K562 (cell line): Measurements from ENCODE around the gene CARM1. TPM values are rescaled to one million over a fixed set of nuclear protein-coding genes. Genes with fewer than 3 reads are reported as not detected.
A peak's percentile ranks its signal among the peaks of the same experiment; 100 is the strongest.

Experiments
- ATAC-seq: fragments of 200-7000 bp; cut with Tn5 transposase; 3 replicates; pipeline ENCODE4 v1.9.1; 2020; ENCODE audit warnings: moderate library complexity
- BruUV-seq: library from RNA; stranded (reverse); fragments of 400-500 nt; replicated peaks from 2 replicates; lab custom pipeline; 2021; lab: Mats Ljungman, UMichigan
- CTCF ChIA-PET: fragments of 300-600 bp; formaldehyde crosslinking; extraction: SDS; loops from one replicate; lab custom pipeline; 2021; ENCODE audit warnings: low intra/inter-chr PET ratio; lab: Yijun Ruan, JAX
- POLR2A ChIA-PET: fragments of 300-600, 350-650 bp; sonication (Branson Sonifier 250); formaldehyde crosslinking; extraction: SDS; loops from one replicate; lab custom pipeline; 2021; ENCODE audit warnings: antibody characterized with exemption, inconsistent platforms; lab: Yijun Ruan, JAX
- DNase-seq, 4 experiments: peaks; one replicate each; pipeline versions ENCODE4 v3.0.0 to v3.0.0-alpha.2; 2011 to 2018; ENCODE audit warnings: low spot score in 3 of 4, mixed read lengths in 3 of 4; ENCODE audit errors: extremely low read depth in 1 of 4
- FAIRE-seq: peaks from 2 replicates; lab custom pipeline; 2011; peaks lifted over from hg19 to GRCh38; lab: Jason Lieb, UNC
- H2AFZ ChIP-seq: 2 replicates; pipeline ENCODE4 v1.6.0; 2011; ENCODE audit warnings: low read depth, low read length, control low read depth, inconsistent platforms
- H3K27ac ChIP-seq: fragments of 200-600 bp; 3 replicates; pipeline ENCODE4 v1.8.0; 2011; ENCODE audit warnings: low read depth, mild to moderate bottlenecking, control low read depth, inconsistent platforms, low read length, moderate library complexity, mixed read lengths; ENCODE audit errors: extremely low read depth
- H3K27me3 ChIP-seq, 2 experiments: fragments of 300-600 bp in 1 of 2; 2 replicates in 1 of 2; 3 replicates in 1 of 2; pipeline versions ENCODE4 v1.6.0 to v1.8.0; 2011; ENCODE audit warnings: inconsistent platforms in 2 of 2, low read length in 2 of 2, mild to moderate bottlenecking in 1 of 2, mixed read lengths in 1 of 2, moderate library complexity in 1 of 2; ENCODE audit not compliant: control insufficient read depth in 2 of 2, insufficient read depth in 2 of 2
- H3K36me3 ChIP-seq: fragments of 300-600 bp; 3 replicates; pipeline ENCODE4 v1.8.0; 2011; ENCODE audit warnings: mild to moderate bottlenecking, low read length, inconsistent platforms; ENCODE audit not compliant: control insufficient read depth, insufficient read depth
- H3K4me1 ChIP-seq, 2 experiments: fragments of 200-600 bp in 1 of 2; replicated peaks in 1 of 2; 2 replicates in 1 of 2; 3 replicates in 1 of 2; pipeline versions ENCODE4 v1.5.1 to v1.8.0; 2011; ENCODE audit warnings: inconsistent platforms in 2 of 2, low read length in 2 of 2, mild to moderate bottlenecking in 1 of 2, mixed read lengths in 1 of 2, moderate library complexity in 1 of 2; ENCODE audit not compliant: control insufficient read depth in 2 of 2, insufficient read depth in 2 of 2
- H3K4me2 ChIP-seq: 2 replicates; pipeline ENCODE4 v1.6.1; 2011; ENCODE audit warnings: low read length, control low read depth, inconsistent platforms, mixed read lengths; ENCODE audit not compliant: insufficient read depth
- H3K4me3 ChIP-seq: fragments of 200-600 bp; sonication (generic), shearing (Covaris generic); 2 replicates; pipeline ENCODE4 v1.5.1; 2016; ENCODE audit warnings: control low read depth, inconsistent platforms
- H3K79me2 ChIP-seq: fragments of 200-600 bp; 3 replicates; pipeline ENCODE4 v1.8.0; 2011; ENCODE audit warnings: low read length, inconsistent platforms; ENCODE audit not compliant: control insufficient read depth, insufficient read depth
- H3K9ac ChIP-seq, 2 experiments: 2 replicates each; pipeline versions ENCODE4 v1.6.0 to v1.6.1; 2011; ENCODE audit warnings: low read depth in 2 of 2, low read length in 2 of 2, control low read depth in 1 of 2, inconsistent platforms in 1 of 2, mild to moderate bottlenecking in 1 of 2, mixed read lengths in 1 of 2; ENCODE audit not compliant: insufficient read depth in 1 of 2
- H3K9me1 ChIP-seq: one replicate; pipeline ENCODE4 v1.6.0; 2011; ENCODE audit warnings: inconsistent platforms, mild to moderate bottlenecking, low read length, moderate library complexity; ENCODE audit not compliant: control insufficient read depth, insufficient read depth
- H3K9me3 ChIP-seq: replicated peaks from 2 replicates; pipeline ENCODE4 v1.5.1; 2011; ENCODE audit warnings: low read depth, low read length, inconsistent platforms; ENCODE audit not compliant: control insufficient read depth, insufficient read depth
- H4K20me1 ChIP-seq: replicated peaks from 2 replicates; pipeline ENCODE4 v1.6.1; 2011; ENCODE audit warnings: low read length, inconsistent platforms, mixed read lengths; ENCODE audit not compliant: control insufficient read depth, insufficient read depth
- FOXK2 ChIP-seq, 2 experiments: fragments of 450-650 bp; IDR thresholded peaks in 1 of 2; conservative IDR thresholded peaks in 1 of 2; 2 replicates each; pipeline ENCODE4 v1.6.1; 2016; ENCODE audit warnings: low read depth in 2 of 2, mild to moderate bottlenecking in 1 of 2
- HCFC1 ChIP-seq: IDR thresholded peaks from 2 replicates; pipeline ENCODE4 v1.6.1; 2012; ENCODE audit warnings: low read depth, low read length, improper control_type of control experiment
- HDAC1 ChIP-seq, 2 experiments: fragments of 450-650 bp; IDR thresholded peaks; 2 replicates each; pipeline ENCODE4 v1.6.1; 2016 to 2017; ENCODE audit warnings: inconsistent platforms in 1 of 2, mild to moderate bottlenecking in 1 of 2, moderate library complexity in 1 of 2
- KLF13 ChIP-seq: fragments of 450-650 bp; IDR thresholded peaks from 2 replicates; pipeline ENCODE4 v1.6.1; 2016; ENCODE audit warnings: missing genetic modification characterization, low read depth, mild to moderate bottlenecking, missing compliant biosample characterization, moderate library complexity, borderline replicate concordance
- MYNN ChIP-seq, 2 experiments: sonication (generic); formaldehyde crosslinking in 1 of 2; IDR thresholded peaks; 2 replicates each; pipeline versions ENCODE4 v1.5.0 to v1.6.1; 2016 to 2020; ENCODE audit warnings: antibody characterized with exemption in 1 of 2, missing genetic modification reagents in 1 of 2
- NR0B1 ChIP-seq: fragments of 450-650 bp; IDR thresholded peaks from one replicate; pipeline ENCODE4 v1.6.1; 2018; ENCODE audit warnings: mild to moderate bottlenecking, moderate library complexity; ENCODE audit not compliant: partially characterized antibody
- NR2F6 ChIP-seq: fragments of 450-650 bp; formaldehyde crosslinking; IDR thresholded peaks from 2 replicates; pipeline ENCODE4 v1.4.0; 2020; ENCODE audit warnings: mild to moderate bottlenecking
- PRDM10 ChIP-seq: fragments of 450-650 bp; IDR thresholded peaks from 2 replicates; pipeline ENCODE4 v1.6.1; 2018; ENCODE audit not compliant: partially characterized antibody
- TEAD1 ChIP-seq, 2 experiments: fragments of 450-650 bp in 1 of 2; sonication (generic) in 1 of 2; formaldehyde crosslinking; IDR thresholded peaks; 2 replicates each; pipeline versions ENCODE4 v1.4.0 to v1.8.0; 2020 to 2022; ENCODE audit warnings: mild to moderate bottlenecking in 2 of 2, missing genetic modification reagents in 1 of 2
- ZNF384 ChIP-seq: IDR thresholded peaks from 2 replicates; pipeline ENCODE4 v1.6.1; 2012; ENCODE audit warnings: low read depth, low read length, improper control_type of control experiment
- WGBS: fragments of 100-300 bp; shearing (Covaris generic); methylation state at CpG from one replicate; pipeline ENCODE4 v1.1.6; 2016; ENCODE audit warnings: low coverage, mixed read lengths; ENCODE audit not compliant: insufficient coverage; ENCODE audit errors: missing lambda C conversion rate; 5-methylcytosine and 5-hydroxymethylcytosine counted together
- in situ Hi-C: fragments of 300-500 bp; cut with MboI; formaldehyde crosslinking; loops from 4 replicates; pipeline ENCODE4 v1.15.0; 2018; ENCODE audit warnings: inconsistent platforms, mixed read lengths
- intact Hi-C: fragments of 100-400 bp; cut with micrococcal nuclease; formaldehyde crosslinking; loops from 2 replicates; pipeline ENCODE4 v1.14.2; 2022
- polyA plus RNA-seq, 8 experiments: library from polyadenylated mRNA; depleted of rRNA in 4 of 8; stranded (reverse) in 5 of 8; unstranded in 3 of 8; fragments of >200 nt; fragmentation: Nextera tagmentation in 2 of 8; fragmentation: Illumina TruSeq in 1 of 8; extraction: Ambion mirVana in 2 of 8; extraction: Trizol in 1 of 8; gene quantifications; 2 replicates each; pipeline versions ENCODE4 v1.2.1 to v1.2.3, GENCODE V29; 2011 to 2014; ENCODE audit warnings: inconsistent platforms in 1 of 8, missing spikeins in 1 of 8
- total RNA-seq, 7 experiments: library from RNA; depleted of rRNA in 6 of 7; stranded (reverse); fragments of >200 nt in 6 of 7; fragmentation: Illumina TruSeq in 2 of 7; extraction: Trizol in 2 of 7; gene quantifications; 2 replicates each; pipeline versions ENCODE4 v1.2.1 to v1.2.3, GENCODE V29; 2011 to 2021; ENCODE audit warnings: low replicate concordance in 1 of 7
- TF ChIP-seq, protein P1 (sequence below), 2 experiments: fragments of 200-800 bp in 1 of 2; sonication (Bioruptor generic) in 1 of 2; sonication (generic) in 1 of 2; formaldehyde crosslinking in 1 of 2; IDR thresholded peaks in 1 of 2; conservative IDR thresholded peaks in 1 of 2; 2 replicates each; pipeline versions ENCODE4 v1.5.0 to v1.6.1; 2016 to 2020; ENCODE audit warnings: missing compliant biosample characterization in 1 of 2, missing genetic modification characterization in 1 of 2, missing genetic modification reagents in 1 of 2
- TF ChIP-seq, protein P2 (sequence below): fragments of 250-450 bp; sonication (Bioruptor Pico); IDR thresholded peaks from 2 replicates; pipeline ENCODE4 v1.8.0; 2021; ENCODE audit warnings: moderate library complexity, mild to moderate bottlenecking, inconsistent platforms

CARM1 gene
- total and polyA plus RNA-seq, 9 of the 15 experiments (the other 6 are each of a cell fraction or from before 2014, with no cell fraction given), result 0.36 to 86.0 (median 29.7) TPM

DNA sequence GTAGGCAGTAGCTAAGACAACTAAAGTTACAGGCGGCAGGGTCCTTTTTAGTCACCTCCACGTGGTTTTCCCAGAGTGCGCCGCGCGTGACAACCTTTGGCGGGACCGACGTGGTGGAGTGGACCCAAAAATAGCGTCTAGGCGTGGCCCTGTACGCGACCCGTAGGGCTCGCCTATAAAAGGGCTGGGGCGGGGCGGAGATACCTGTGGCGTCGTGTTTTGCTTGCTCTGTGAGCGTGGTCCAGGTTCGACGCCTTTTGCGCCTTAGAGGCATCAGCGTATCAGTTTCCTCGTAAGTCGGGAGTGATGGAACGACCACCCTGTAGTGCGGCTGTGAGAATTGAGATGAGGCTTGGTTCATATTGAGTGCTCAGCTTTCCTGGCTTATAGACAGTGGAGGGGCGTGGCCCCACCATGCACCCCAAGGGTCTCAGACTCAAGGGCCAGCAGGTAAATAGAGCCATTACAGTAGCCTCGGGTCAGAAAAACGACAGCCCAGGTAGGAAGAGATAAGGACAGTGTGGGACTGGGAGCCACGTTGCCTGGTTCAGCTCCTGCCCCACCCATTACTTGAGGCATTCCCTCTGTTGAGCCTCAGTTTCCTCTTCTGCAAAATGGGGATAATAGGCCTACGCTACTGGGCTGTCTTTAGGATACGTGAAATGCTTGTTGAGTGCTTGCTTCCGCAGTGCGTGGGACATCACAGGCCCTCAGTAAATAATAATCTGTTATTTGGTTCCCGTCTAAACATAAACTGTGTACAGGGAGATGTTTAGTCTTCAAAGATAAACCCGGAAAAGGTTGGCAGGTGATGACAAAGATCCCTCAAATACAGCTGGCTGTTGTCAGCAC lies 34.6 kb upstream of the CARM1 start:
- peak; percentile 50 for ATAC-seq
- DNase-seq, result peak; percentile 82 to 96 (median 84)
- H3K36me3 ChIP-seq, result peaks cover 34% of the 10 kb centered on the region; the same call in 2 of the 3 replicates
- peak overlapping the region; percentile 63 for H3K4me3 ChIP-seq
- H3K4me1 ChIP-seq, result peaks cover 17 to 44% of the 10 kb centered on the region in 2 experiments; a peak in 4 of 5 replicates
- peaks cover 7% of the 10 kb centered on the region; the same call in 2 of the 3 replicates for H3K79me2 ChIP-seq
- no peaks in the 10 kb centered on the region for H3K27me3 ChIP-seq
- intact Hi-C loops (loop anchor here (1.0 kb wide), 1 partner anchor 119 kb away; no protein-coding TSS in a partner anchor), in situ Hi-C loops (no loop called here)
- H3K9me3 ChIP-seq, result peaks cover 13% of the 10 kb centered on the region
- CTCF ChIA-PET, result no interaction called here
- no peaks in the 10 kb centered on the region for H3K9me1 ChIP-seq
- peak overlapping the region; percentile 92 to 95 for H3K9ac ChIP-seq
- peaks cover 7% of the 10 kb centered on the region; the same call in 1 of the 2 replicates for H4K20me1 ChIP-seq
- H3K4me2 ChIP-seq, result peak overlapping the region; percentile 79
- no peak for FAIRE-seq
- H2AFZ ChIP-seq, result peak overlapping the region; percentile 96
- H3K27ac ChIP-seq, result peak overlapping the region; percentile 97
- 31% methylated on average over 37 of the region's 38 CpGs for WGBS
- POLR2A ChIA-PET, result interaction anchor here (0.6 to 7.4 kb wide), 17 partner anchors 8 to 135 kb away, joined by 3 to 58 read pairs (median 4); partner anchors contain the start of genes C19orf38 and QTRT1
- TSS peak; percentile 58 for BruUV-seq
- TF ChIP-seq, protein P1, sequence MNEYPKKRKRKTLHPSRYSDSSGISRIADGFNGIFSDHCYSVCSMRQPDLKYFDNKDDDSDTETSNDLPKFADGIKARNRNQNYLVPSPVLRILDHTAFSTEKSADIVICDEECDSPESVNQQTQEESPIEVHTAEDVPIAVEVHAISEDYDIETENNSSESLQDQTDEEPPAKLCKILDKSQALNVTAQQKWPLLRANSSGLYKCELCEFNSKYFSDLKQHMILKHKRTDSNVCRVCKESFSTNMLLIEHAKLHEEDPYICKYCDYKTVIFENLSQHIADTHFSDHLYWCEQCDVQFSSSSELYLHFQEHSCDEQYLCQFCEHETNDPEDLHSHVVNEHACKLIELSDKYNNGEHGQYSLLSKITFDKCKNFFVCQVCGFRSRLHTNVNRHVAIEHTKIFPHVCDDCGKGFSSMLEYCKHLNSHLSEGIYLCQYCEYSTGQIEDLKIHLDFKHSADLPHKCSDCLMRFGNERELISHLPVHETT (CRISPR knock-in tag; conservative IDR thresholded peaks at IDR 0.05 in 1 of 2, IDR thresholded peaks at IDR 0.05 in 1 of 2), result peak in 1 of 2 experiments; percentile 94; a peak in 2 of 4 replicates
- no peak for TF ChIP-seq NR0B1
- peak; percentile 87 to 97 for TF ChIP-seq TEAD1 (CRISPR knock-in tag; IDR thresholded peaks at IDR 0.05)
- no peak for TF ChIP-seq NR2F6
- peak; percentile 33; the same call in 1 of the 2 replicates for TF ChIP-seq ZNF384
- no peak for TF ChIP-seq PRDM10
- peak in 1 of 2 experiments; percentile 59; a peak in 2 of 4 replicates for TF ChIP-seq HDAC1 (IDR thresholded peaks at IDR 0.05)
- peak; percentile 78 for TF ChIP-seq KLF13 (tag)
- TF ChIP-seq HCFC1, result peak; percentile 76
- no peak; the same call in 1 of the 2 replicates for TF ChIP-seq MYNN (IDR thresholded peaks at IDR 0.05)
- TF ChIP-seq MYNN (CRISPR knock-in tag; IDR thresholded peaks at IDR 0.05), result no peak
- TF ChIP-seq FOXK2 (conservative IDR thresholded peaks at IDR 0.05 in 1 of 2, IDR thresholded peaks at IDR 0.05 in 1 of 2; ENCODE audit: low read depth in 2 of 2), result peak in 1 of 2 experiments; percentile 43; a peak in 1 of 4 replicates
- TF ChIP-seq, protein P2, sequence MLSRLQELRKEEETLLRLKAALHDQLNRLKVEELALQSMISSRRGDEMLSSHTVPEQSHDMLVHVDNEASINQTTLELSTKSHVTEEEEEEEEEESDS (CRISPR knock-in tag), result no peak
